GM10248 (cell line): Measurements from ENCODE around the gene CSNK1D.

Source experiments
- CTCF ChIA-PET: fragments of 300-600 bp; sonication (Branson Sonifier 250); formaldehyde crosslinking; extraction: SDS; loops from one replicate; lab custom pipeline; 2021; ENCODE audit warnings: antibody characterized with exemption; lab: Yijun Ruan, JAX
- POLR2A ChIA-PET: fragments of 350-650 bp; sonication (Branson Sonifier 250); formaldehyde crosslinking; extraction: SDS; loops from one replicate; lab custom pipeline; 2020; ENCODE audit warnings: antibody characterized with exemption; lab: Yijun Ruan, JAX
- DNase-seq: peaks from one replicate; pipeline ENCODE4 v3.0.0; 2012; ENCODE audit errors: extremely low spot score
- TF ChIP-seq, protein P1 (sequence below): IDR thresholded peaks from 2 replicates; pipeline ENCODE4 v1.5.1; 2012; ENCODE audit warnings: mild to moderate bottlenecking, low read depth; ENCODE audit errors: extremely low read depth, missing control alignments, control extremely low read depth

CSNK1D gene

DNA sequence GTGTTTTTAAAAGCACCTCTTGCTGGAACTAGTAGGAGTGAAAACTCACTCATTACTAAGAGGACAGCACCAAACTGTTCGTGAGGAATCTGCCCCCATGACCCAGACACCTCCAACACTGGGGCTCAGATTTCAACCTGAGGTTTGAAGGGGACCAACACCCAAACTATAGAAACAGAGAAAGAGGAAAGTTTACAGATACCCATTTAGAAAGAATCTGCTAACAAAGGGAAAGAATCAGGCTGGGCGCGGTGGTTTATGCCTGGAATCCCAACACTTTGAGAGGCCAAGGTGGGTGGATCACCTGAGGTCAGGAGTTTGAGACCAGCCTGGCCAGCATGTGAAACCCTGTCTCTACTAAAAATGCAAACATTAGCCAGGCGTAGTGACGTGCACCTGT, 3.4 kb upstream of the CSNK1D start:
- no peak for DNase-seq
- TF ChIP-seq, protein P1, sequence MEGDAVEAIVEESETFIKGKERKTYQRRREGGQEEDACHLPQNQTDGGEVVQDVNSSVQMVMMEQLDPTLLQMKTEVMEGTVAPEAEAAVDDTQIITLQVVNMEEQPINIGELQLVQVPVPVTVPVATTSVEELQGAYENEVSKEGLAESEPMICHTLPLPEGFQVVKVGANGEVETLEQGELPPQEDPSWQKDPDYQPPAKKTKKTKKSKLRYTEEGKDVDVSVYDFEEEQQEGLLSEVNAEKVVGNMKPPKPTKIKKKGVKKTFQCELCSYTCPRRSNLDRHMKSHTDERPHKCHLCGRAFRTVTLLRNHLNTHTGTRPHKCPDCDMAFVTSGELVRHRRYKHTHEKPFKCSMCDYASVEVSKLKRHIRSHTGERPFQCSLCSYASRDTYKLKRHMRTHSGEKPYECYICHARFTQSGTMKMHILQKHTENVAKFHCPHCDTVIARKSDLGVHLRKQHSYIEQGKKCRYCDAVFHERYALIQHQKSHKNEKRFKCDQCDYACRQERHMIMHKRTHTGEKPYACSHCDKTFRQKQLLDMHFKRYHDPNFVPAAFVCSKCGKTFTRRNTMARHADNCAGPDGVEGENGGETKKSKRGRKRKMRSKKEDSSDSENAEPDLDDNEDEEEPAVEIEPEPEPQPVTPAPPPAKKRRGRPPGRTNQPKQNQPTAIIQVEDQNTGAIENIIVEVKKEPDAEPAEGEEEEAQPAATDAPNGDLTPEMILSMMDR: no peak
- POLR2A ChIA-PET: interaction anchor here (1.0 kb wide), 1 partner anchor 15 kb away, joined by 3 read pairs; no protein-coding TSS in a partner anchor
- CTCF ChIA-PET: interaction anchor here (1.2 kb wide), 1 partner anchor 41 kb away, joined by 4 read pairs; no protein-coding TSS in a partner anchor

DNA sequence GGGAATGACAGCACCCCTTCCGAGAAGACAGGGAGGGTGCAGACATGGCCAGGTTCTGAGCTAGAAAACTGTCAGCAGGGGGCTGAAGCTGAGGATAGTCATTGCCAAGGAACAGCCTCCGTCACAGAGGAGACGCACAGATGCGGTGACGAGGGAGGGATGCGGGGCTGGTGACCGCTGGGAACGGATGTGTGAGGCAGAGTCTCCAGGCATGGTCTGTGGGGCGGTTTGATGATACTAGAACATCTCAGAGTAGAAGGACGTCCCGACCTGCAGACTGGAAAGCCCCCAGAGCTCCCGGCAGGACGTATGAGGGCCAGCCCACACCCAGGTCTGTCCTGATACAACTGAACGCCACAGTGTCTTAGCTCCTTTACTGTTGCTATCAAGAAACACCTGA, 1.8 kb upstream of the CSNK1D start:
- ChIA-PET CTCF (interaction anchor here (0.7 to 1.3 kb wide), 2 partner anchors 26 to 245 kb away, joined by 3 to 4 read pairs; no protein-coding TSS in a partner anchor), POLR2A (no interaction called here)
- TF ChIP-seq, protein P1: no peak
- DNase-seq: no peak

DNA sequence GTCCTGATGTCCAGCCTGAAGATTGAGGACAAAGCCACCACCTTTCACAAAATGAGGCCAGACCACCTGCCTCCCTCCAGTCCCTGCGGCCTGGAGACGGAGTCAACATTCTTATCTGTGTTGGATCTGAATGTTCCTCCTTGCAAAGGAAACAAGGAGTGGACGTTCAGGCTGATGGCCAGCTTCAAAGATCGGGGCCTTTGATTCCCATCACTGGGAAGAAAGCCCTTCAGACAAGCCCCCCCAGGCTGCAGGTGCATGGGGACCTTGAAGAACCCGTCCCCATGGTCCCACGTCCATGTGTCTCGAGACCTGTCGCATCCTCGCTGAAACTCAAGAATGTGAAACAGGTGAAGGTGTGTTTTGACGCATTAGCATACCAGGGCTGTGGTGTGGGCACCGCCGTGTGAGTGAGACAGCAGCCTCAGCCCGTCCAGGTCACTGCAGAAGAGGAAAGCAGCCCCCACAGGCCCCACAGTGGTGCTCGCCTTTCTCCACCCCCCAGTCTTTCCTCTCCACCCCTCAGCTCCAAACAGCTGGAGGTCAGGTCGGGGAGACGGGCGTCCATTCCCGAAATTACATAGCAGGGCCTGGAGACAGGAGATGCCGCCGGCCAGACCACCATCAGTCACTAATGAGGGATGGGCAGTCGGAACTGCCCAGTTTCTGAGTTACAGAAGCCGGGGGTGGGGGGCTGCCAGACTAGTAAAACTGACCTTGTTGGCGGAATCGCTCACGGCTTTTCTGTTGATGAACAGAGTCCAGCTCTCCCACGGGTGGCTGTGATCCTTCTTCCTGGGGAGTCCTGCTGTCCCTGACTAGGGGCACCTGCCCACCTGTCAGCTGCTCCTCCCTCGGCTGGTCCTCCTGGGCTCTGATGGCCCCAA, 877 bp upstream of the CSNK1D start:
- TF ChIP-seq, protein P1: no peak

DNA sequence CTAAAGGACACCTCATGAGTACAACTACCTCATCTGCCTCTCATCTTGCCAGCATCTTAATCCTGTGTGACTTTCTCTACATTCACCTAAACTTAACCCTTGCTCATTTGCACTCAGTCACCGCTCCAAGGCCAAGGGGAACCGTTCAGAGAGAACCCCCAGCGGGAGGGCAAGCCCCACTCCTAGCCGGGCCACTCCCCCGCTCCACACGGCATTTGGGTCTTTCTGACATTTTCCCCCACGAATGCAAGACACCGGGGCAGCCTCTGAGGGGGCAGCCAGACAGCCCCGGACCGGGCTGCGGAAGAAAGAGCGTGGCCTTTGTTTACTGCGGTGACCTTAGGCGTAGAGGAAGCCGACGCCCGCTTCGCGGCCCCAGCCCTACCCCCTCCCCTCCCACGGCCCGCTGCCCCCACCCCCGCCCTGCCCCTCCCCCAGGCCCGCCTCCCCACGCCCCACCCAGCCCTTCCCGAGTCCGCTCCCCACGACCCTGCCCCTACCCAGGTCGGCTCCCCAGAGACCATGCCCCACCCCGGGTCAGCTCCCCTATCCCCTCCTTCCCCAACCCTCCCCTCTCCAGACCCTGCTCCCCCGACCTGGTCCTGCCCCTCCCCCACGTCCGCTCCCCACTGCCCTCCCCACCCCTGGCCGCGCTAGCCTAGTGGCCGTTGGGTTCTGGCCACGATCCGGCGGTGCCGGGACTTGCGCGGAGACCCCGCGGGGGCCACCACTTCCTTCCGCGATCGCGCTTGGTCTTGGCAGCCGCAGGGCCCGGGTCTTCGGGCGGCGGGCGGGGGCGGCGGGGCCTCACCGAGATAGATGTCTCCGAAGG, 789 bp downstream of the CSNK1D start:
- TF ChIP-seq, protein P1: no peak

More for the DNA sequence above, 877 bp upstream of the CSNK1D start:
- no peak for DNase-seq
- POLR2A ChIA-PET: interaction anchor here (0.7 kb wide), 1 partner anchor 61 kb away, joined by 3 read pairs; no protein-coding TSS in a partner anchor
- CTCF ChIA-PET: interaction anchor here (1.0 to 1.5 kb wide), 3 partner anchors 11 to 244 kb away, joined by 4 read pairs; no protein-coding TSS in a partner anchor

DNA sequence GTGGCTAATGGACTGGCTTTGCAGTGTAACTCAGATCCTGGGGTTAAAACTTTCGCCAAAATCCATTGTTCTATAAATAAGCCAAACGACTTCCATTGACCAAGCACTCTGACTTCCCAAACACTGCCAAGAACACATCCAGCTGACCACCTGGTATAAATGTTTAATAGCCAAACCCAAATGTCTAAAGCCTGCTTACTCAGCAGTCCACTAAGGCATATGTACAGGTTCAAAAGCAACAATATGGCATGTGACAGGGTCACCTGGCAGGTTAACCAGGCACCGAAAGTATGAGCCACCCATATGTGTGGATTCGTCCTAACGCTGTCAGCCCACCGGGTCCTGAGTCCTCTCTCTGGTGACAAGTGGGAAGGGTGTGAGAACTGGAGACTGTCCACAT, 2.1 kb downstream of the CSNK1D start:
- DNase-seq: no peak
- POLR2A ChIA-PET: no interaction called here
- CTCF ChIA-PET: no interaction called here
- TF ChIP-seq, protein P1: no peak

More for the DNA sequence above, 789 bp downstream of the CSNK1D start:
- DNase-seq: peak; percentile 65
- POLR2A ChIA-PET: interaction anchor here (0.6 to 0.9 kb wide), 2 partner anchors 11 to 44 kb away, joined by 3 read pairs; partner anchors contain the start of gene SLC16A3
- CTCF ChIA-PET: interaction anchor here (1.2 kb wide), 1 partner anchor 28 kb away, joined by 4 read pairs; no protein-coding TSS in a partner anchor

DNA sequence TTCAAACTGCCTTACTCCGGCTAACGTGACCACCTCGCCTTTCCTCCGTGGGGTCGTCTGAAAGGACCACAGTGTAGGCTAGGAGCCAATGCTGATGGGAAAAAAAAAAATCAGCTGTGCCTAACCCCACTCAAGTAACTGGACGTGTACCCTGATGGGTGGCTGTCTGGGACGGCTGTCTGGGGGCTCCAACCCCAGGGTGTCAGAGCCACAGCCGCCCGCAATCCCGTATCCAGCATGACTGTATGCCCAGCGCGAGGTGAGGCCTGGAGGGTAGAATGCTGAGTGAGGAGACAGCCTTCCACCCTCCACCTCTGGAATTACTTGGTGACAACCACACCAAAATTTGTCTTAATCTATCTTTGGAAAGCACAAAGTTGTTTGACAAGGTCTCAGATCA, 2.8 kb downstream of the CSNK1D start:
- TF ChIP-seq, protein P1: no peak
- no peak for DNase-seq
- ChIA-PET POLR2A (no interaction called here), CTCF (no interaction called here)
